ENCODE results near the gene ABHD6.

Gene ABHD6

GRCh38 chr3:58329922-58330413 is 92.4 kb downstream of the ABHD6 start (continued):
- TF ChIP-seq PRDM2 (tag by site-specific recombination; IDR thresholded peaks at IDR 0.05; ENCODE audit: borderline replicate concordance): no peak

- CTCF ChIA-PET: interaction anchor here (0.6 to 1.6 kb wide), 3 partner anchors 10 to 130 kb away, joined by 3 to 5 read pairs (median 5); partner anchors contain the start of genes HTD2 and RPP14
- Histone ChIP-seq H3K4me3 (ENCODE audit: low read depth, low read length) (no peak overlapping the region), H3K36me3 (ENCODE audit: control insufficient read depth in 2 of 2, insufficient read depth in 1 of 2, low read length in 2 of 2) (no peaks in the 10 kb centered on the region), H3K4me1 (ENCODE audit: control insufficient read depth, insufficient read depth, low read length) (no peaks in the 10 kb centered on the region; the same call in 1 of the 2 replicates), H3K27ac (ENCODE audit: extremely low read depth, low read depth, low read length) (no peak overlapping the region), H3K9me3 (ENCODE audit: control insufficient read depth, insufficient read depth, low read depth, low read length) (no peaks in the 10 kb centered on the region)
- TF ChIP-seq KLF10 (tag by site-specific recombination; IDR thresholded peaks at IDR 0.05): no peak
- no peak for TF ChIP-seq HOXD13 (CRISPR knock-in tag; IDR thresholded peaks at IDR 0.05; ENCODE audit: borderline replicate concordance)
- TF ChIP-seq YY2 (tag by site-specific recombination; IDR thresholded peaks at IDR 0.05): no peak
- TF ChIP-seq ZNF768 (tag by site-specific recombination; IDR thresholded peaks at IDR 0.05): 0 out of 2 replicates have a peak, but pooled peaks have one; percentile 42
- POLR2A ChIA-PET: no interaction called here
Observed at GRCh38 chr3:58331593-58332152, 94.1 kb downstream of the ABHD6 start.

- peak within 1 kb of the TSS; percentile 81 for H3K4me3 ChIP-seq (ENCODE audit: low read depth, low read length)
- H3K9me3 ChIP-seq (ENCODE audit: control insufficient read depth, insufficient read depth, low read depth, low read length): no peaks in the 10 kb centered on the region
- peak within 1 kb of the TSS; percentile 69 for H3K27ac ChIP-seq (ENCODE audit: extremely low read depth, low read depth, low read length)
- ChIA-PET CTCF (interaction anchor here (0.5 to 1.3 kb wide), 5 partner anchors 26 to 199 kb away, joined by 3 to 5 read pairs (median 3); partner anchors contain the start of genes HTD2 and RPP14), POLR2A (interaction anchor here (0.7 to 1.4 kb wide), 2 partner anchors 18 to 361 kb away, joined by 4 to 5 read pairs; no protein-coding TSS in a partner anchor)
- no peaks in the 10 kb centered on the region; the same call in 1 of the 2 replicates for H3K4me1 ChIP-seq (ENCODE audit: control insufficient read depth, insufficient read depth, low read length)
- H3K36me3 ChIP-seq (ENCODE audit: control insufficient read depth in 2 of 2, insufficient read depth in 1 of 2, low read length in 2 of 2): no peaks in the 10 kb centered on the region
- TF ChIP-seq ZNF138 (tag by site-specific recombination; IDR thresholded peaks at IDR 0.05; ENCODE audit: borderline replicate concordance) (no peak), ZNF561 (tag by site-specific recombination; IDR thresholded peaks at IDR 0.05; ENCODE audit: borderline replicate concordance) (peak; percentile 84; the same call in 1 of the 2 replicates), ZNF768 (tag by site-specific recombination; IDR thresholded peaks at IDR 0.05) (peak; percentile 35; the same call in 1 of the 2 replicates), ZSCAN30 (tag by site-specific recombination; IDR thresholded peaks at IDR 0.05) (peak; percentile 90), GLIS2 (tag by site-specific recombination; IDR thresholded peaks at IDR 0.05) (peak; percentile 18; the same call in 1 of the 2 replicates), KLF10 (tag by site-specific recombination; IDR thresholded peaks at IDR 0.05) (peak; percentile 38; the same call in 1 of the 2 replicates), ZBTB26 (tag by site-specific recombination; optimal IDR thresholded peaks at IDR 0.05) (peak; percentile 29), ZBTB7A (tag by site-specific recombination; IDR thresholded peaks at IDR 0.05; ENCODE audit: low read depth) (no peak), GLIS1 (tag by site-specific recombination; IDR thresholded peaks at IDR 0.05) (peak; percentile 25; the same call in 1 of the 2 replicates), ZBTB17 (tag by site-specific recombination; IDR thresholded peaks at IDR 0.05) (peak; percentile 62), ZNF701 (tag by site-specific recombination; IDR thresholded peaks at IDR 0.05) (no peak), ZNF394 (tag by site-specific recombination; IDR thresholded peaks at IDR 0.05; ENCODE audit: borderline replicate concordance) (no peak), ZNF626 (tag by site-specific recombination; IDR thresholded peaks at IDR 0.05) (0 out of 2 replicates have a peak, but pooled peaks have one; percentile 37), IKZF3 (tag by site-specific recombination; IDR thresholded peaks at IDR 0.05) (peak; percentile 80), ZBTB44 (tag by site-specific recombination; IDR thresholded peaks at IDR 0.05) (peak; percentile 73), TRIM28 (IDR thresholded peaks at IDR 0.05; ENCODE audit: borderline replicate concordance, low read length) (no peak)
- TF ChIP-seq, protein P1, sequence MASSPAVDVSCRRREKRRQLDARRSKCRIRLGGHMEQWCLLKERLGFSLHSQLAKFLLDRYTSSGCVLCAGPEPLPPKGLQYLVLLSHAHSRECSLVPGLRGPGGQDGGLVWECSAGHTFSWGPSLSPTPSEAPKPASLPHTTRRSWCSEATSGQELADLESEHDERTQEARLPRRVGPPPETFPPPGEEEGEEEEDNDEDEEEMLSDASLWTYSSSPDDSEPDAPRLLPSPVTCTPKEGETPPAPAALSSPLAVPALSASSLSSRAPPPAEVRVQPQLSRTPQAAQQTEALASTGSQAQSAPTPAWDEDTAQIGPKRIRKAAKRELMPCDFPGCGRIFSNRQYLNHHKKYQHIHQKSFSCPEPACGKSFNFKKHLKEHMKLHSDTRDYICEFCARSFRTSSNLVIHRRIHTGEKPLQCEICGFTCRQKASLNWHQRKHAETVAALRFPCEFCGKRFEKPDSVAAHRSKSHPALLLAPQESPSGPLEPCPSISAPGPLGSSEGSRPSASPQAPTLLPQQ (tag by site-specific recombination; IDR thresholded peaks at IDR 0.05): peak; percentile 70
Observed at GRCh38 chr3:58332575-58333188, 95.1 kb downstream of the ABHD6 start, which contains the start of gene PXK. TSS of gene PXK (plus strand) at chr3:58332892. CDS start at chr3:58332989, 97 bp downstream.

Measured in HEK293 (cell line).